ENCODE results near the gene CLASP2.

- TF ChIP-seq CTCF (IDR thresholded peaks at IDR 0.05; ENCODE audit: insufficient read depth, low read depth, low read length), result no peak
- TF ChIP-seq EZH2 (IDR thresholded peaks at IDR 0.05; ENCODE audit: insufficient read depth, low read length), result no peak
Measured at GRCh38 chr3:33482111-33482521, 235.9 kb downstream of the CLASP2 start.
